ENCODE data around the gene LAMA4.

LAMA4 gene

GRCh38 chr6:112193535-112194051 lies 60.8 kb downstream of the LAMA4 start:
- Histone ChIP-seq H3K4me2 (ENCODE audit: low read depth, low read length, poor library complexity, severe bottlenecking) (no peak overlapping the region), H3K79me2 (ENCODE audit: insufficient read depth, low read length) (no peaks in the 10 kb centered on the region), H3K9me2 (replicated peaks; ENCODE audit: insufficient read depth, low read length) (no peaks in the 10 kb centered on the region), H3K36me3 (ENCODE audit: low read length) (no peaks in the 10 kb centered on the region), H3K4me3 (ENCODE audit: insufficient read depth, low read length, poor library complexity, severe bottlenecking) (no peak overlapping the region), H3K27ac (ENCODE audit: low read depth, low read length) (no peak overlapping the region), H3F3A (ENCODE audit: insufficient read depth) (no peaks in the 10 kb centered on the region), H3K9me3 (ENCODE audit: insufficient read depth, low read length) (no peaks in the 10 kb centered on the region), H3K27me3 (ENCODE audit: low read length) (no peaks in the 10 kb centered on the region), H2AFZ (ENCODE audit: low read depth, low read length, severe bottlenecking) (no peak overlapping the region), H4K20me1 (ENCODE audit: low read depth, low read length) (no peaks in the 10 kb centered on the region), H3K9ac (ENCODE audit: low read length) (no peak overlapping the region)
- TF ChIP-seq EZH2phosphoT487 (conservative IDR thresholded peaks at IDR 0.05; ENCODE audit: low read length) (no peak), CTCF (IDR thresholded peaks at IDR 0.05; ENCODE audit: insufficient read depth, low read length, poor library complexity, severe bottlenecking) (no peak)

- H3K9ac ChIP-seq (ENCODE audit: low read length), result no peak overlapping the region
- no peak overlapping the region for H2AFZ ChIP-seq (ENCODE audit: low read depth, low read length, severe bottlenecking)
- no peak overlapping the region for H3K27ac ChIP-seq (ENCODE audit: low read depth, low read length)
- no peaks in the 10 kb centered on the region for H3K36me3 ChIP-seq (ENCODE audit: low read length)
- H3K79me2 ChIP-seq (ENCODE audit: insufficient read depth, low read length), result no peaks in the 10 kb centered on the region
- H3K9me2 ChIP-seq (replicated peaks; ENCODE audit: insufficient read depth, low read length), result no peaks in the 10 kb centered on the region
- no peaks in the 10 kb centered on the region for H3K9me3 ChIP-seq (ENCODE audit: insufficient read depth, low read length)
- no peaks in the 10 kb centered on the region for H4K20me1 ChIP-seq (ENCODE audit: low read depth, low read length)
- H3K4me2 ChIP-seq (ENCODE audit: low read depth, low read length, poor library complexity, severe bottlenecking), result no peak overlapping the region
- H3K27me3 ChIP-seq (ENCODE audit: low read length), result no peaks in the 10 kb centered on the region
- no peaks in the 10 kb centered on the region for H3F3A ChIP-seq (ENCODE audit: insufficient read depth)
- H3K4me3 ChIP-seq (ENCODE audit: insufficient read depth, low read length, poor library complexity, severe bottlenecking), result no peak overlapping the region
- TF ChIP-seq EZH2phosphoT487 (conservative IDR thresholded peaks at IDR 0.05; ENCODE audit: low read length) (no peak), CTCF (IDR thresholded peaks at IDR 0.05; ENCODE audit: insufficient read depth, low read length, poor library complexity, severe bottlenecking) (no peak)
These were observed 61.2 kb downstream of the LAMA4 start for GRCh38 chr6:112193117-112193516.

- TF ChIP-seq EZH2phosphoT487 (conservative IDR thresholded peaks at IDR 0.05; ENCODE audit: low read length) (no peak), CTCF (IDR thresholded peaks at IDR 0.05; ENCODE audit: insufficient read depth, low read length, poor library complexity, severe bottlenecking) (no peak)
- no peaks in the 10 kb centered on the region for H3K79me2 ChIP-seq (ENCODE audit: insufficient read depth, low read length)
- H3K9ac ChIP-seq (ENCODE audit: low read length), result no peak overlapping the region
- H3K27ac ChIP-seq (ENCODE audit: low read depth, low read length), result no peak overlapping the region
- no peaks in the 10 kb centered on the region for H3K27me3 ChIP-seq (ENCODE audit: low read length)
- no peaks in the 10 kb centered on the region for H3F3A ChIP-seq (ENCODE audit: insufficient read depth)
- H3K4me2 ChIP-seq (ENCODE audit: low read depth, low read length, poor library complexity, severe bottlenecking), result no peak overlapping the region
- H3K9me3 ChIP-seq (ENCODE audit: insufficient read depth, low read length), result no peaks in the 10 kb centered on the region
- no peak overlapping the region for H2AFZ ChIP-seq (ENCODE audit: low read depth, low read length, severe bottlenecking)
- H3K9me2 ChIP-seq (replicated peaks; ENCODE audit: insufficient read depth, low read length), result no peaks in the 10 kb centered on the region
- H3K36me3 ChIP-seq (ENCODE audit: low read length), result no peaks in the 10 kb centered on the region
- H3K4me3 ChIP-seq (ENCODE audit: insufficient read depth, low read length, poor library complexity, severe bottlenecking), result no peak overlapping the region
- no peaks in the 10 kb centered on the region for H4K20me1 ChIP-seq (ENCODE audit: low read depth, low read length)
These were observed 62.8 kb downstream of the LAMA4 start for GRCh38 chr6:112191509-112192020.
